Panc1 (cell line): ENCODE measurements around the gene PIAS1.

Source experiments
- TCF7L2 ChIP-seq: IDR thresholded peaks from 2 replicates; pipeline ENCODE4 v1.6.1; 2011; ENCODE audit warnings: mild to moderate bottlenecking, low read depth, low read length, inconsistent platforms
- TF ChIP-seq, protein P1 (sequence below): fragments of 450-650 bp; IDR thresholded peaks from 2 replicates; pipeline ENCODE4 v1.5.1; 2017; ENCODE audit warnings: mild to moderate bottlenecking

DNA sequence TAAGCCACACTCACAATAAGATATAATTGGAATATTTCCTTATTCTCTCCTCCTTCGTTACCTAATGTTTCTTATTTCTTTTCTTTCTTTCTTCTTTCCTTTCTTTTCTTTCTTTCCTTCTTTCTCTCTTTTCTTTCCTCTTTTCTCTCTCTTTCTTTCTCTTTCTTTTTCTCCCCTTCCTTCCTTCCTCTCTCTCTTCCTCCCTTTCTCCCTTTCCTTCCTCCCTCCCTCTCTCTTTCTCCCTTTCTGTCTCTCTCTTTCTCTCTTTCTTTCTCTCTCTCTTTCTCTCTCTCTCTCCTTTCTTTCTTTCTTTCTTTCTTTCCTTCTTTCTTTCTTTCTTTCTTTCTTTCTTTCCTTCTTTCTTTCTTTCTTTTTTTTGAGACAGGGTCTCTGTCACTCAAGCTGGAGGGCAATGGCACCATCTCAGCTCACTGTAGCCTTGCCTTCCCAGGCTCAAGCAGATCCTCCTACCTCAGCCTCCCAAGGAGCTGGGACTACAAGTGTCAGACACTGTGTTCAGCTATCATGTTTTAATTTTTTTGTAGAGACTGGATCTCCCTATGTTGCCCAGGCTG is 19.3 kb upstream of the PIAS1 start:
- TF ChIP-seq, protein P1, sequence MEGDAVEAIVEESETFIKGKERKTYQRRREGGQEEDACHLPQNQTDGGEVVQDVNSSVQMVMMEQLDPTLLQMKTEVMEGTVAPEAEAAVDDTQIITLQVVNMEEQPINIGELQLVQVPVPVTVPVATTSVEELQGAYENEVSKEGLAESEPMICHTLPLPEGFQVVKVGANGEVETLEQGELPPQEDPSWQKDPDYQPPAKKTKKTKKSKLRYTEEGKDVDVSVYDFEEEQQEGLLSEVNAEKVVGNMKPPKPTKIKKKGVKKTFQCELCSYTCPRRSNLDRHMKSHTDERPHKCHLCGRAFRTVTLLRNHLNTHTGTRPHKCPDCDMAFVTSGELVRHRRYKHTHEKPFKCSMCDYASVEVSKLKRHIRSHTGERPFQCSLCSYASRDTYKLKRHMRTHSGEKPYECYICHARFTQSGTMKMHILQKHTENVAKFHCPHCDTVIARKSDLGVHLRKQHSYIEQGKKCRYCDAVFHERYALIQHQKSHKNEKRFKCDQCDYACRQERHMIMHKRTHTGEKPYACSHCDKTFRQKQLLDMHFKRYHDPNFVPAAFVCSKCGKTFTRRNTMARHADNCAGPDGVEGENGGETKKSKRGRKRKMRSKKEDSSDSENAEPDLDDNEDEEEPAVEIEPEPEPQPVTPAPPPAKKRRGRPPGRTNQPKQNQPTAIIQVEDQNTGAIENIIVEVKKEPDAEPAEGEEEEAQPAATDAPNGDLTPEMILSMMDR: no peak
- no peak for TF ChIP-seq TCF7L2
